Heart left ventricle (tissue), 13 donors: ENCODE data around the gene CYB561A3.

Source experiments
- CTCF ChIP-seq, 12 donors: fragments of 200-600 bp; sonication (generic) in 4 of 12; IDR thresholded peaks; one replicate each; pipeline versions ENCODE4 v1.5.0 to v1.8.0; 2018 to 2022; ENCODE audit warnings: antibody characterized with exemption in 12 of 12, mild to moderate bottlenecking in 5 of 12
- POLR2A ChIP-seq, 2 donors: fragments of 450-650 bp; IDR thresholded peaks; one replicate each; pipeline ENCODE4 v1.6.1; 2017; ENCODE audit warnings: antibody characterized with exemption in 2 of 2, mild to moderate bottlenecking in 2 of 2, moderate library complexity in 2 of 2
- donor health status: ischemic (EF 13 %, LVEDD 7.1; RV severe dilation, severe dysfunction).
- donor health status: DM: no; HTN: yes; CAD: no.
- donor health status: DM: no; HTN: no; CAD: no.
- donor health status: ischemic (EF 25% LVEDD 6.9; RV normal size, moderate dysfunction).
- donor health status: ischemic (EF 25% LVEDD 5.7; RV mildly dilated, moderate dysfunction).
- donor health status: ischemic (EF 35%, LVEDD 5.7; RV mildly dilated, moderate dysfunction).
- donor health status: nonischemic (EF 11% LVEDD 7.7; RV severe dilation, severe dysfunction).
- donor health status: DM: yes; HTN: yes; CAD: no.
- donor health status: PGD.
- donor health status: ischemic (EF 29% LVEDD 5.4; RV normal size, mild dysfunction).
- donor health status: nonischemic (EF 23%, LVEDD 6.1; RV moderate dilation, normal function).

- TF ChIP-seq CTCF (IDR thresholded peaks at IDR 0.05): no peak
- TF ChIP-seq POLR2A (IDR thresholded peaks at IDR 0.05): no peak
These were observed 3.1 kb downstream of the CYB561A3 start for GRCh38 chr11:61358566-61358965.
